OCI-LY7 (cell line): ENCODE measurements around the gene SARDH. TPM values are rescaled to one million over a fixed set of nuclear protein-coding genes. Genes with fewer than 3 reads are reported as not detected.
A peak's percentile ranks its signal among the peaks of the same experiment; 100 is the strongest.

Experiments
- BruUV-seq: library from RNA; stranded (reverse); fragments of 400-500 nt; replicated peaks from 2 replicates; lab custom pipeline; 2021; lab: Mats Ljungman, UMichigan
- CTCF ChIA-PET: fragments of 300-600 bp; sonication (Branson Sonifier 250); formaldehyde crosslinking; loops from one replicate; lab custom pipeline; 2022; ENCODE audit warnings: antibody characterized with exemption; ENCODE audit not compliant: unreplicated experiment; lab: Charles Lee
- POLR2A ChIA-PET: fragments of 300-600 bp; sonication (Branson Sonifier 250); formaldehyde crosslinking; loops from one replicate; lab custom pipeline; 2022; ENCODE audit warnings: antibody characterized with exemption; lab: Charles Lee
- DNase-seq: peaks from one replicate; pipeline ENCODE4 v3.0.0-alpha.2; 2015; ENCODE audit warnings: low spot score
- H2AFZ ChIP-seq: fragments of 200-600 bp; sonication (generic), shearing (Covaris generic); 2 replicates; pipeline ENCODE4 v1.6.1; 2014; ENCODE audit warnings: mild to moderate bottlenecking, antibody characterized with exemption, low read length, moderate library complexity
- H3K27ac ChIP-seq: fragments of 200-600 bp; sonication (generic); 2 replicates; pipeline ENCODE4 v1.5.1; 2014; ENCODE audit warnings: mixed run types, low read depth, mild to moderate bottlenecking, moderate library complexity, low read length, inconsistent platforms; ENCODE audit not compliant: poor library complexity, severe bottlenecking
- H3K36me3 ChIP-seq: fragments of 200-600 bp; sonication (generic); 2 replicates; pipeline ENCODE4 v1.6.1; 2014; ENCODE audit warnings: mild to moderate bottlenecking, antibody characterized with exemption, low read length, moderate library complexity, mixed read lengths; ENCODE audit not compliant: insufficient read depth
- H3K4me1 ChIP-seq: fragments of 200-600 bp; sonication (generic); 2 replicates; pipeline ENCODE4 v1.5.1; 2014; ENCODE audit warnings: mild to moderate bottlenecking, low read length; ENCODE audit not compliant: insufficient read depth, poor library complexity, severe bottlenecking
- H3K4me2 ChIP-seq: fragments of 200-600 bp; sonication (generic); 2 replicates; pipeline ENCODE4 v1.6.1; 2014; ENCODE audit warnings: mild to moderate bottlenecking, low read length
- H3K4me3 ChIP-seq: fragments of 200-600 bp; sonication (generic); 2 replicates; pipeline ENCODE4 v1.5.1; 2014; ENCODE audit warnings: mild to moderate bottlenecking, low read depth, low read length; ENCODE audit not compliant: poor library complexity, severe bottlenecking
- H3K79me2 ChIP-seq: fragments of 200-600 bp; sonication (generic); 2 replicates; pipeline ENCODE4 v1.6.1; 2016; ENCODE audit warnings: low read depth, mild to moderate bottlenecking, low read length, moderate library complexity, mixed read lengths; ENCODE audit not compliant: insufficient read depth
- H3K9me2 ChIP-seq: fragments of 200-600 bp; sonication (generic); 2 replicates; pipeline ENCODE4 v1.6.1; 2016; ENCODE audit warnings: mild to moderate bottlenecking, low read length, mixed read lengths; ENCODE audit not compliant: insufficient read depth
- H3K9me3 ChIP-seq: fragments of 200-600 bp; sonication (generic); 2 replicates; pipeline ENCODE4 v1.6.1; 2014; ENCODE audit warnings: mild to moderate bottlenecking, mixed run types, low read length, mixed read lengths
- H4K20me1 ChIP-seq: fragments of 200-600 bp; sonication (generic); 2 replicates; pipeline ENCODE4 v1.6.1; 2014; ENCODE audit warnings: mild to moderate bottlenecking, antibody characterized with exemption, low read length, moderate library complexity, mixed read lengths; ENCODE audit not compliant: insufficient read depth
- CTCF ChIP-seq: fragments of 200-600 bp; sonication (generic); conservative IDR thresholded peaks from 2 replicates; pipeline ENCODE4 v1.5.1; 2014; ENCODE audit warnings: mild to moderate bottlenecking, antibody characterized with exemption, low read length, moderate library complexity, mixed read lengths
- EZH2phosphoT487 ChIP-seq: fragments of 200-600 bp; sonication (generic); IDR thresholded peaks from 2 replicates; pipeline ENCODE4 v1.6.1; 2018; ENCODE audit warnings: low read depth, borderline replicate concordance, mild to moderate bottlenecking, mixed run types, antibody characterized with exemption, low read length, moderate library complexity, mixed read lengths
- intact Hi-C: fragments of 100-400 bp; cut with micrococcal nuclease; formaldehyde crosslinking; loops from one replicate; pipeline ENCODE4 v1.10.0; 2022; ENCODE audit not compliant: unreplicated experiment
- total RNA-seq, 2 experiments: library from RNA; depleted of rRNA in 1 of 2; stranded (reverse); fragments of >200 nt in 1 of 2; shearing (Covaris generic) in 1 of 2; gene quantifications; 2 replicates each; pipeline ENCODE4 v1.2.3, GENCODE V29; 2014 to 2022

The SARDH gene
- total RNA-seq, 2 experiments from 2014 or later, result 42.8 to 60.8 TPM

GRCh38 chr9:133730994-133731715 is 7.0 kb downstream of the SARDH start:
- CTCF ChIA-PET, result no interaction called here
- BruUV-seq, result no TSS peak
- no peak overlapping the region for H2AFZ ChIP-seq

GRCh38 chr9:133729617-133730281 is 8.4 kb downstream of the SARDH start:
- no TSS peak for BruUV-seq

More at GRCh38 chr9:133730994-133731715, 7.0 kb downstream of the SARDH start:
- POLR2A ChIA-PET, result no interaction called here
- intact Hi-C loops, result no loop called here
- Histone ChIP-seq H3K4me1 (peaks cover 10% of the 10 kb centered on the region), H3K4me2 (no peak overlapping the region), H3K9me2 (no peaks in the 10 kb centered on the region), H3K9me3 (no peaks in the 10 kb centered on the region), H3K27ac (no peak overlapping the region), H3K79me2 (no peaks in the 10 kb centered on the region), H3K36me3 (no peaks in the 10 kb centered on the region), H4K20me1 (no peaks in the 10 kb centered on the region), H3K4me3 (no peak overlapping the region)
- no peak for DNase-seq
- TF ChIP-seq CTCF, result no peak
- no peak for TF ChIP-seq EZH2phosphoT487

More at GRCh38 chr9:133729617-133730281, 8.4 kb downstream of the SARDH start:
- Histone ChIP-seq H3K4me1 (peaks cover 2% of the 10 kb centered on the region), H3K4me3 (no peak overlapping the region), H4K20me1 (no peaks in the 10 kb centered on the region), H2AFZ (no peak overlapping the region), H3K4me2 (no peak overlapping the region), H3K9me3 (no peaks in the 10 kb centered on the region), H3K79me2 (no peaks in the 10 kb centered on the region), H3K9me2 (no peaks in the 10 kb centered on the region), H3K27ac (no peak overlapping the region), H3K36me3 (no peaks in the 10 kb centered on the region)
- TF ChIP-seq CTCF (peak; percentile 29; the same call in 1 of the 2 replicates), EZH2phosphoT487 (no peak)
- ChIA-PET POLR2A (no interaction called here), CTCF (no interaction called here)
- intact Hi-C loops, result no loop called here
- no peak for DNase-seq
